IMR-90 (cell line): Measurements from ENCODE around the gene COPZ1. TPM values are rescaled to one million over a fixed set of nuclear protein-coding genes. Genes with fewer than 3 reads are reported as not detected.

Experiments used
- ATAC-seq: fragments of 200-7000 bp; cut with Tn5 transposase; 2 replicates; pipeline ENCODE4 v1.9.1; 2020; ENCODE audit warnings: low read depth, mild to moderate bottlenecking, moderate library complexity
- BruUV-seq: library from RNA; stranded (reverse); fragments of 400-500 nt; replicated peaks from 2 replicates; lab custom pipeline; 2021; lab: Mats Ljungman, UMichigan
- CTCF ChIA-PET: fragments of 300-600 bp; formaldehyde crosslinking; extraction: SDS; loops from one replicate; lab custom pipeline; 2021; ENCODE audit warnings: antibody characterized with exemption; lab: Yijun Ruan, JAX
- POLR2A ChIA-PET: fragments of 300-600 bp; sonication (Branson Sonifier 250); formaldehyde crosslinking; loops from one replicate; lab custom pipeline; 2022; ENCODE audit warnings: antibody characterized with exemption; ENCODE audit not compliant: unreplicated experiment; lab: Charles Lee
- DNase-seq: peaks from one replicate; pipeline ENCODE4 v3.0.0; 2013
- H2AFZ ChIP-seq: replicated peaks from 2 replicates; pipeline ENCODE3; 2013; ENCODE audit warnings: low read length, mild to moderate bottlenecking; ENCODE audit not compliant: poor library complexity
- H2AK5ac ChIP-seq: 2 replicates; pipeline ENCODE4 v1.6.1; 2013; ENCODE audit warnings: low read depth, low read length, inconsistent platforms
- H2AK9ac ChIP-seq: replicated peaks from 2 replicates; pipeline ENCODE3; 2013; ENCODE audit warnings: mild to moderate bottlenecking, low read depth, low read length, moderate library complexity; ENCODE audit not compliant: poor library complexity
- H2BK120ac ChIP-seq: 2 replicates; pipeline ENCODE4 v1.6.1; 2013; ENCODE audit warnings: low read depth, low read length, inconsistent platforms
- H2BK15ac ChIP-seq: 3 replicates; pipeline ENCODE4 v1.6.1; 2013; ENCODE audit warnings: low read depth, low read length, inconsistent platforms
- H2BK20ac ChIP-seq: 2 replicates; pipeline ENCODE4 v1.6.1; 2013; ENCODE audit warnings: low read depth, mild to moderate bottlenecking, inconsistent platforms, low read length, moderate library complexity
- H2BK5ac ChIP-seq: 2 replicates; pipeline ENCODE4 v1.6.1; 2013; ENCODE audit warnings: mild to moderate bottlenecking, low read depth, low read length, inconsistent platforms; ENCODE audit not compliant: poor library complexity, severe bottlenecking
- H3K14ac ChIP-seq: replicated peaks from 2 replicates; pipeline ENCODE4 v1.6.1; 2013; ENCODE audit warnings: low read depth, low read length, inconsistent platforms
- H3K18ac ChIP-seq: 2 replicates; pipeline ENCODE4 v1.6.1; 2013; ENCODE audit warnings: low read depth, low read length, control low read depth
- H3K23ac ChIP-seq: 2 replicates; pipeline ENCODE4 v1.6.1; 2013; ENCODE audit warnings: low read depth, low read length, inconsistent platforms
- H3K27ac ChIP-seq: 2 replicates; pipeline ENCODE4 v1.5.1; 2013; ENCODE audit warnings: mild to moderate bottlenecking, control low read depth, low read length; ENCODE audit not compliant: insufficient read depth
- H3K27me3 ChIP-seq: 2 replicates; pipeline ENCODE4 v1.6.1; 2013; ENCODE audit warnings: low read length; ENCODE audit not compliant: control insufficient read depth, insufficient read depth
- H3K36me3 ChIP-seq: 2 replicates; pipeline ENCODE4 v1.6.1; 2013; ENCODE audit warnings: low read length, mixed read lengths; ENCODE audit not compliant: control insufficient read depth, insufficient read depth
- H3K4ac ChIP-seq: 2 replicates; pipeline ENCODE4 v1.6.1; 2013; ENCODE audit warnings: low read depth, low read length, inconsistent platforms
- H3K4me1 ChIP-seq: 2 replicates; pipeline ENCODE4 v1.6.1; 2013; ENCODE audit warnings: low read length, mixed read lengths; ENCODE audit not compliant: control insufficient read depth, insufficient read depth
- H3K4me2 ChIP-seq: 2 replicates; pipeline ENCODE4 v1.6.1; 2013; ENCODE audit warnings: low read depth, mild to moderate bottlenecking, control low read depth, low read length, moderate library complexity
- H3K4me3 ChIP-seq: 2 replicates; pipeline ENCODE4 v1.5.1; 2013; ENCODE audit warnings: low read depth, mild to moderate bottlenecking, control low read depth, low read length, moderate library complexity; ENCODE audit not compliant: insufficient read depth
- H3K56ac ChIP-seq: 2 replicates; pipeline ENCODE4 v1.6.1; 2013; ENCODE audit warnings: low read length, inconsistent platforms; ENCODE audit not compliant: insufficient read depth; ENCODE audit errors: extremely low read depth
- H3K79me1 ChIP-seq, 2 experiments: 2 replicates each; pipeline ENCODE4 v1.6.1; 2013; ENCODE audit warnings: low read length in 2 of 2, inconsistent platforms in 1 of 2, low read depth in 1 of 2
- H3K9ac ChIP-seq: 2 replicates; pipeline ENCODE4 v1.6.1; 2013; ENCODE audit warnings: low read depth, low read length, control low read depth
- H3K9me1 ChIP-seq: 2 replicates; pipeline ENCODE4 v1.6.1; 2013; ENCODE audit warnings: low read length, inconsistent platforms; ENCODE audit not compliant: insufficient read depth
- H3K9me3 ChIP-seq: 2 replicates; pipeline ENCODE4 v1.6.1; 2013; ENCODE audit warnings: low read length; ENCODE audit not compliant: control insufficient read depth, insufficient read depth
- H4K20me1 ChIP-seq: 2 replicates; pipeline ENCODE4 v1.6.1; 2013; ENCODE audit warnings: low read length, inconsistent platforms; ENCODE audit not compliant: insufficient read depth
- H4K5ac ChIP-seq: 2 replicates; pipeline ENCODE4 v1.6.1; 2013; ENCODE audit warnings: mild to moderate bottlenecking, low read depth, low read length, control low read depth
- H4K8ac ChIP-seq, 2 experiments: 2 replicates each; pipeline ENCODE4 v1.6.1; 2013; ENCODE audit warnings: low read depth in 2 of 2, low read length in 2 of 2, control low read depth in 1 of 2, inconsistent platforms in 1 of 2
- H4K91ac ChIP-seq: 2 replicates; pipeline ENCODE4 v1.6.1; 2013; ENCODE audit warnings: low read depth, low read length, inconsistent platforms; ENCODE audit not compliant: insufficient read depth
- BHLHE40 ChIP-seq: fragments of 150-350 bp; IDR thresholded peaks from 2 replicates; pipeline ENCODE4 v1.6.1; 2016; ENCODE audit warnings: mild to moderate bottlenecking, low read depth, low read length
- CEBPB ChIP-seq: IDR thresholded peaks from 2 replicates; pipeline ENCODE4 v1.6.1; 2012; ENCODE audit warnings: low read depth, low read length, improper control_type of control experiment
- CHD1 ChIP-seq: IDR thresholded peaks from 2 replicates; pipeline ENCODE4 v1.6.1; 2012; ENCODE audit warnings: low read depth, low read length, improper control_type of control experiment
- CTCF ChIP-seq: conservative IDR thresholded peaks from 2 replicates; pipeline ENCODE4 v1.5.1; 2012; ENCODE audit warnings: mild to moderate bottlenecking, low read depth, low read length, improper control_type of control experiment
- ELK1 ChIP-seq: fragments of 150-350 bp; IDR thresholded peaks from 2 replicates; pipeline ENCODE4 v1.6.1; 2016; ENCODE audit warnings: low read depth, mild to moderate bottlenecking, low read length, moderate library complexity, borderline replicate concordance
- FOS ChIP-seq: fragments of 150-350 bp; IDR thresholded peaks from 2 replicates; pipeline ENCODE4 v1.6.1; 2016; ENCODE audit warnings: low read depth, low read length
- MAFK ChIP-seq: IDR thresholded peaks from 2 replicates; pipeline ENCODE4 v1.6.1; 2012; ENCODE audit warnings: low read depth, low read length, improper control_type of control experiment
- MAZ ChIP-seq: IDR thresholded peaks from 2 replicates; pipeline ENCODE4 v1.6.1; 2012; ENCODE audit warnings: low read depth, mild to moderate bottlenecking, low read length, improper control_type of control experiment, moderate library complexity, borderline replicate concordance
- MXI1 ChIP-seq: IDR thresholded peaks from 2 replicates; pipeline ENCODE4 v1.6.1; 2012; ENCODE audit warnings: low read depth, mild to moderate bottlenecking, low read length, moderate library complexity, borderline replicate concordance
- NFE2L2 ChIP-seq: fragments of 150-350 bp; IDR thresholded peaks from 2 replicates; pipeline ENCODE4 v1.6.1; 2016; ENCODE audit warnings: low read depth, mild to moderate bottlenecking, low read length
- RAD21 ChIP-seq: IDR thresholded peaks from 2 replicates; pipeline ENCODE4 v1.6.1; 2012; ENCODE audit warnings: low read length, improper control_type of control experiment
- RCOR1 ChIP-seq: IDR thresholded peaks from 2 replicates; pipeline ENCODE4 v1.6.1; 2012; ENCODE audit warnings: mild to moderate bottlenecking, low read length, improper control_type of control experiment; ENCODE audit not compliant: insufficient replicate concordance
- RFX5 ChIP-seq: IDR thresholded peaks from 2 replicates; pipeline ENCODE4 v1.8.0; 2012; ENCODE audit warnings: low read depth, mild to moderate bottlenecking, low read length, moderate library complexity
- SMC3 ChIP-seq: fragments of 150-350 bp; IDR thresholded peaks from 2 replicates; pipeline ENCODE4 v1.6.1; 2016; ENCODE audit warnings: low read depth, mild to moderate bottlenecking, antibody characterized with exemption, low read length, moderate library complexity
- USF2 ChIP-seq: fragments of 150-350 bp; IDR thresholded peaks from 2 replicates; pipeline ENCODE4 v1.6.1; 2017; ENCODE audit warnings: mild to moderate bottlenecking, antibody characterized with exemption, low read length, low read depth
- dilution Hi-C: fragments of 300-500 bp; cut with HindIII; formaldehyde crosslinking; loops from one replicate; pipeline ENCODE4 v1.14.3; 2018; ENCODE audit warnings: low sequenced_read_pairs; ENCODE audit not compliant: unreplicated experiment
- in situ Hi-C: fragments of 300-500 bp; cut with MboI; formaldehyde crosslinking; loops from 3 replicates; pipeline ENCODE4 v1.14.3; 2019; ENCODE audit warnings: low sequenced_read_pairs, inconsistent platforms, mixed read lengths
- intact Hi-C: fragments of 100-400 bp; cut with micrococcal nuclease; formaldehyde crosslinking; loops from 2 replicates; pipeline ENCODE4 v1.10.0; 2022
- polyA plus RNA-seq, 3 experiments: library from polyadenylated mRNA; depleted of rRNA; stranded (reverse); fragments of >200 nt; gene quantifications; 2 replicates each; pipeline ENCODE4 v1.2.3, GENCODE V29; 2012; ENCODE audit warnings: low replicate concordance in 1 of 3
- total RNA-seq: library from RNA; depleted of rRNA; stranded (reverse); fragments of >200 nt; gene quantifications from 2 replicates; pipeline ENCODE4 v1.2.3, GENCODE V29; 2012

COPZ1 gene
- total and polyA plus RNA-seq, 2 of the 4 experiments (the other 2 are of a cell fraction), result 187 to 382 TPM

GRCh38 chr12:54395545-54395944, 70.6 kb downstream of the COPZ1 start:
- ChIA-PET POLR2A (no interaction called here), CTCF (interaction anchor here (1.2 kb wide), 2 partner anchors 16 to 44 kb away, joined by 4 to 5 read pairs; no protein-coding TSS in a partner anchor)
- H3K4me3 ChIP-seq, result no peak overlapping the region
- no peak overlapping the region for H2BK15ac ChIP-seq
- no peak overlapping the region for H3K4ac ChIP-seq
- no peak overlapping the region for H2AFZ ChIP-seq
- no peak overlapping the region for H3K56ac ChIP-seq
- in situ Hi-C loops, result loop anchor here (5.0 kb wide), 1 partner anchor 47 kb away; no protein-coding TSS in a partner anchor
- no peak overlapping the region for H3K23ac ChIP-seq
- H2AK5ac ChIP-seq, result no peak overlapping the region
- H3K79me1 ChIP-seq, result peaks cover 13 to 36% of the 10 kb centered on the region in 2 experiments; a peak in 3 of 4 replicates
- H3K14ac ChIP-seq, result no peak overlapping the region
- H3K36me3 ChIP-seq, result peaks cover 69% of the 10 kb centered on the region
- intact Hi-C loops, result no loop called here
- no peak overlapping the region for H3K27ac ChIP-seq
- H3K18ac ChIP-seq, result no peak overlapping the region
- H4K5ac ChIP-seq, result no peak overlapping the region
- no peaks in the 10 kb centered on the region for H3K9me3 ChIP-seq
- TF ChIP-seq FOS (no peak), CTCF (no peak), MXI1 (no peak), SMC3 (no peak), MAFK (no peak), RAD21 (no peak), CEBPB (no peak), CHD1 (no peak), RFX5 (no peak), NFE2L2 (no peak), USF2 (no peak), RCOR1 (no peak), BHLHE40 (no peak), MAZ (no peak), ELK1 (no peak)
- H2BK5ac ChIP-seq, result no peak overlapping the region
- TSS peak; percentile 98 for BruUV-seq
- no peak overlapping the region for H3K4me2 ChIP-seq
- dilution Hi-C loops, result no loop called here
- peak overlapping the region; percentile 32 for H2AK9ac ChIP-seq
- no peaks in the 10 kb centered on the region for H3K27me3 ChIP-seq
- H3K9me1 ChIP-seq, result no peaks in the 10 kb centered on the region
- no peak overlapping the region for H2BK20ac ChIP-seq
- peaks cover 58% of the 10 kb centered on the region for H4K20me1 ChIP-seq
- ATAC-seq, result no peak
- no peak overlapping the region for H4K91ac ChIP-seq
- H2BK120ac ChIP-seq, result no peak overlapping the region
- no peak overlapping the region for H4K8ac ChIP-seq
- no peaks in the 10 kb centered on the region for H3K4me1 ChIP-seq
- DNase-seq, result no peak
- H3K9ac ChIP-seq, result no peak overlapping the region
